Dedifferentiated amniotic fluid mesenchymal stem cell (primary cell): ENCODE results near the gene LAMC3.

ENCODE experiments used
- DNase-seq: peaks from one replicate; pipeline ENCODE4 v3.0.0-alpha.2; 2016; ENCODE audit errors: extremely low spot score

The LAMC3 gene

GRCh38 chr9:130979591-130980385 is 29.2 kb upstream of the LAMC3 start:
- no peak for DNase-seq

DNA sequence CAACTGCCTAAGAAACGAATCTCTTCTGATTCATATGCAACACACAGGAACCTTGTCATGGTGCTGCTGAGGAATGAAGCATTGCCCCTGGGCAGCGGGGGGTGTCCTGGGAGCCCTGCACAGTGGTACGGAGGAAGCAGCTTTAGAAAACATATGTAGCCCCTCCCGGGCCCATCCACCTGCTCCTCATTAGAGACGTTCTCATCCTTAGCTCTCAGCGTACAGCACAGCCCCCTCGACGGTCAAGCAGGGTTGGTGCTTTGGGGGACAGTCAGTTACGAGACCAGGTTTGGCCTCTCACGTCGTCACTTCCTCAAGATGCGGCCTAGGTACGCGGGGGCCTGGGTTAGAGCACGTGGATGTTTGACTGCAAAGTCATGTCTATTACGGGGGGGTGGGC is 28.4 kb upstream of the LAMC3 start:
- DNase-seq = no peak

DNA sequence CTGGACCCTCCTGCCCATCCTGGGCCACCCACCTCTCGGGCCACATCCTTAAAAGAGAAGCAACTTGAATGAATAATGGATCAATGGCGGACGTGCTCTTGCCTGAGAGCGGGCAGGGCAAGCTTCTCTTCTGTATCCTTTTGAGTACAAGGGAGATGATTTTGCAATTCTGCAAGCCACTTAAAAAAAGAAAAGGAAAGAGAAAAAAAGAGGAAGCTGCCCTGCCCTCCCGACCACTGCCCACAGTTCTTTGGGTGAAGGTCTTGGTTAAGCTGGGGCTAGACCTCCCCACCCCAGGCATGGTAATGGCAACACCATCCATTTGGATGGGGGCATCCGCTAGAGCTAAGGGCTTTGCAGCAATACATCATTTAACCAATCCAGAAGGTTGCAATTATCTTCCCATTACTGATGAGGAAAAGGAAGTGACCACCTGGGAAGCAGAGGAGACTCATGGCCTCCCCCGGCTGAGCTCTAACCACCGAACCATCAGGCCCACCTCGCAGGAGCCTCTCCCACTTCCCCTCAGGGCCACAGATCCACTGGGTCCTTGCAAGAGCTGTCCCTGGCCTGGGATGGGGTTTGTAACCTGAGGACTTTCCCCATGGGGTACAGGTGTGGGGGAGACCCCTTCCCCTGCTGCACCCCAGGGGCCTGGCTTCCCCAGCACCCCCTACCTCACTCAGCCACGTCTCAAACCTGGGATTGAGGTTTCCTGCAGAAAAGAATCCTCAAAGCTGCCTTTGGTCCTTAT is 27.8 kb upstream of the LAMC3 start:
- DNase-seq = no peak

GRCh38 chr9:130981756-130982137 is 27.2 kb upstream of the LAMC3 start:
- no peak for DNase-seq

DNA sequence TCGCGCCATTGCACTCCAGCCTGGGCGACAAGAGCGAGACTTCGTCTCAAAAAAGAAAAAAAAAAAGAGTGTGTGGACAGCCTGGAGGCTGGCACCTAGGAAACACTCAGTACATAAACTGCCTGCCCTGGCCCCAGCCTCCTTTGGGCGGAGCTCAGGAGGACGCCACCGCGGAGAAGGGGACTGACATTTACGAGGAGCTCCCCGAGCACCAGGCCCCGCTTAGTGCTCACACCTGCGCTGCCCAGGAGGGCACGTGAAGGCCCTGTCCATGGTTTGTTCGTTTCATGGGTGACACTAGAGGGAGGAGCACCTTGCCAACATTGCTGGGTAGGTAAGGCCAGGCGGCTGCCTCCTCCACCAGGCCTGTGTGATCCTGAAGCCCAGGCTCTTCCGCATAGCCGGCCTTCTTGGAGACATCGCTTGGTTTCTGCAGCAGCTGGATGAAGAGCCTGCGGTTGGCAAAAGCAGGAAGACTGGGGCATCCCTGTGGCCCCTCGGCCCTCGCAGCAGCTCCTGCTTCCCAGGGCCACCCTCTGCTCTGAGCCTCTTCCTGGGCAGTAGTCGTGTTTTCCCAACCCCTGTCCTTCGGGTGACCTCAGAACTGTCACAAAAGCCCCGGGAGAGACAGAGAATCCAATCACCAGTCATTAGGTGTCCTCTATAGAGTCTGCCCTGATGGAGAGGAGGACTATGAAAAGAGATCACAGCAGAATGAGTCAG is 26.2 kb upstream of the LAMC3 start:
- no peak for DNase-seq

GRCh38 chr9:130983359-130983670 is 25.7 kb upstream of the LAMC3 start:
- no peak for DNase-seq

GRCh38 chr9:130983970-130984369 is 25.0 kb upstream of the LAMC3 start:
- no peak for DNase-seq

DNA sequence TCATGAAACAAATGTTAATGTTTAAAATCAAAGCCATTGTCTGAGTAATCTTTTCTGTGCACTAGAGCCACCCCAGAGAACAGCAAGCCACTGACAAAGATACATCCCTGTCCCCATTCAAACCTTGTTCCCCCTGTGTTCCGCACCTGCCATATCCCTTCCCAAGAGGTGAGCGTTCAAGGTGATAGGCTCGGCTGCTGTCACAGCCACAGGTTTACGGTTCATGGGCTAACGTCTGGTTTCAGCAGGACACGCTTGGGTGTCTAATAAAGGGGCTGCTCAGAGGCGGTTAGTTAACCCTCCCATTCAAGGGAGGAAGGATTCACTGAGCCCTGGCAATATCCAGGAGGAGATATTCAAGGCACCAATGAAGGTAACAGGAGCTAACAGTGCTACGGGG is 24.5 kb upstream of the LAMC3 start:
- no peak for DNase-seq

DNA sequence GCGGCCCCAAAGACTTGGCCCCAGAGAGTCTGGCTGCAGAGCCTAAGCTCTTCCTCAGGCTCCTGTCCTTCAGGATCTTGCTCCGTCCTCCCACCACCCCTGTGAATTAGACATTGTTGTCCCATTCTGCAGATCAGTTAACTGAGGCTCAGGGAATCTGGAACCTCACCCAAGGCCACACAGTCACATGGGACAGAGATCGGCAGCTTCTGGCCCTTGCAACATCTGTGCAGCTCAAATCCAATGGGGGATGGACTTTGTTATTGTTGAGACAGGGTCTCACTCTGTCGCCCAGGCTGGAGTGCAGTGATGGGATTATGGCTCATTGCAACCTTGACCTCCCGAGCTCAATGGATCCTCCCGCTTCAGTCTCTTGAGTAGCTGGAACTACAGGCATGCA is 23.9 kb upstream of the LAMC3 start:
- no peak for DNase-seq

DNA sequence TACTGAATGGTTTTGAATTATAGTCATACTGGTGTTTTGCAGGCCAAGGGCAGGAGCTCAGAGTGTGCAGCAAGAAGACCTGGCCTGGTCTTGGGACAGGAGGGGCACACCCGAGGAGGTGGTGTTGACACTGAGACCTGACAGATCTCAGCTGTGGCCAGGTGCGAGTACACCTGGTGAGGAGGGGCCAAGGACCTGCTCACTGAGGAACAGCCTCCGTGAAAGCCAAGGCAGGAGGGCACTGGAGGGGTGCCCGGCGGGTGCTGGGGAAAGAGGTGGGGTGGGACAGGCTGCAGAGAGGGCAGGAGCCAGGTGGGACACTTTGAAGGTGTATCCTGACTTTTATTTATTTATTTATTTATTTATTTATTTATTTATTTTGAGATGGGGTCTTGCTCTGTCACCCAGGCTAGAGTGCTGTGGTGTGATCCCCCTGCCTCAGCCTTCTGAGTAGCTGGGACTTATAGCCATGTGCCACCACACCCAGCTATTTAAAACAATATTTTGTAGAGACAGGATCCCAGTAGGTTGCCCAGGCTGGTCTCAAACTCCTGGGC is 23.3 kb upstream of the LAMC3 start:
- no peak for DNase-seq

DNA sequence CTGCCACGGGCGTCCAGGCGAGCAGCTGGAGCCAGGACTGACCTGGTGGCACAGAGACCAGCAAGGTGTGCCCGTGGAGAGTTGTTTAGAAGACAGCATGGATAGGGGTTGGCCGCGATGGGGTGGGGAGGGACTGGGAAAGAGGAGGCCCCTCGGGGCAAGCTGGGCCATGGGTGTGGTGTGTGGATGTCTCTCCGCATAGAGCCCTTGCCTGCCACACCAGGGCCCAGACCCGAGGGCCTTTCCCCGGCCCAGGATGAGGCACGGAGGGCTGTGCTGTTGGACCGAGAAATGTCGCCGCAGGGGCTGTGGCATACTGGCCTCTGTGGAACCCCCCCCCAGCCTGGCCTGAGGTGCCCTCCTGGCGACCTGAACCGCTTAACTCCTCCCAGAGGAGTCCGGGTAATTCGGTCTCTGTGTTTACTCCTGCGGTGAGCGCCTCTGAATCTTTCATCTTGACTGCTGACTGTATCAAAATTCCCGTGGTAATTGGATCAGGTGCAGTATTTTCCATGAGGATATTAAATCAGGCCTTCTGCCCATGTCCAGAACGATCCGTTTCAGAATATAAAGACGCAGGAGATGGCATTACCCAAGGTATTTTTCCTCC is 22.5 kb upstream of the LAMC3 start:
- no peak for DNase-seq

DNA sequence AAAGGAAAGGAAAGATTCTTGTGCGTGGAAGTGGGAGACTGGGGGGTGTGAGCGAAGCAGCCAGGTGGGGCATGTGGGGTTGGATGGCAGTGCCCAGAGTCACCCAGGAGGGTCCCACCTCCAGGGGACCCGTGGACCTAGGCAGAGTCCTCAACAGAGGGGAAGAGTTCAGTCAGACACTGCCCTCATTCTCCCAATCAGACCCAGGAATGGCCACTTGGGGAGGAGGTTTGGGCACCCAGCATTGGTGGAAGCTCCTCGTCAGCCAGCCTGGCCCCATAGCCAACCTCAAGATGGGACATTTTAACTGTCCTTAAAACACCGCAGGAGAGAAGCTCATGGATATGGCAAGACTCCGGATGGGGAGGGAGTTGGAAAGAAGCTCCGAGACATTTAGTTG is 21.9 kb upstream of the LAMC3 start:
- no peak for DNase-seq

DNA sequence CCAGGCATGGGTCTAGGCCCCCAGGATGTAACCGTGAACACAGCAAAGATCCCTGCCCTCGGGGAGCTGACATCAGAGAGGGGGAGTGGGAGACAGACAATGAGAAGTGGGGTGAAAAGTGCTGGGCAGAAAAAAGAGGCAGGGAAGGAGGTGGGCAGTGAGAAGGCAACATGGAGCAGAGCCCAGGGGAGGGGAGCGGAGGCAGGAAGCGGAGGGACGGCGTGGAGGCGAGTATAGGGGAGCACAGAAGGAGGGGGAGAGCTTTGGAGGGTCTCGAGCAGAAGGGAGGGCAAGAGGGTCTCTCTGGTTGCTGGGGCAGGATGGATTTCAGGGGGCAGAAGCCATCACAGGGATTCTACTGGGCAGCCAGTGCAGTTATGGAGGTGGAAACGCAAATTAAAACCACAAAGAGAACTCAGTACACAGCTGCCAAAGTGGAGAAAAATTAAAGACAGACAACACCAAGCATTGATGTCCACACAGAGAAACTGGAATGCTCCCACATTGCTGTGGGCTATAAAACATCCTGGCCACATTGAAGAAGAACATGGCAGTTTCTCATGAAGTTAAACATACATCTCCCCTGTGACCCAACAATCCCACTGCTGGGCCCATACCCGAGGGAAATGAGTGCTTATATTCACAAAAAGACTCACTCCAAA is 21.1 kb upstream of the LAMC3 start:
- no peak for DNase-seq

- no peak for DNase-seq
Measured at GRCh38 chr9:130988400-130988747, 20.6 kb upstream of the LAMC3 start.

DNA sequence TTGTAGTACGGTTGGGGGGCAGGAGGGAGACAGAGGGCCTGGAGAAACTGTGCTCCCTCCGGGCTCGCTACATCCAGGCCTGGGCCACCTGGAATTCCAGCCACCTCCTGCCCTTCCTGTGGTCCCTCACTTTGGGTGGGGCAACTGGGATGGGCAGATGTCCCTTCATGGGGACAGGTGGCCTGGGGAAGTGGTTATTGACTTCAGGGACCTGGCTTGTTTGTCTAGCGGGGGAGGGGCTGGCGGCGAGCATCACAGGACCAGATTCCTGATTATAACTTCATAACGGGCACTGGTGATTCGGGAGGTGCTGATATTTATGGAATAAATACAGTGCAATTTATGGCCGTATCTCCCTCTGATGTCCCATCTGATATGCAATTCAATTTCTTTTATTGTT is 20.1 kb upstream of the LAMC3 start:
- DNase-seq = no peak

GRCh38 chr9:130989391-130989790 is 19.6 kb upstream of the LAMC3 start:
- DNase-seq = no peak

- DNase-seq = no peak
Measured at GRCh38 chr9:130989891-130990290, 19.1 kb upstream of the LAMC3 start.

DNA sequence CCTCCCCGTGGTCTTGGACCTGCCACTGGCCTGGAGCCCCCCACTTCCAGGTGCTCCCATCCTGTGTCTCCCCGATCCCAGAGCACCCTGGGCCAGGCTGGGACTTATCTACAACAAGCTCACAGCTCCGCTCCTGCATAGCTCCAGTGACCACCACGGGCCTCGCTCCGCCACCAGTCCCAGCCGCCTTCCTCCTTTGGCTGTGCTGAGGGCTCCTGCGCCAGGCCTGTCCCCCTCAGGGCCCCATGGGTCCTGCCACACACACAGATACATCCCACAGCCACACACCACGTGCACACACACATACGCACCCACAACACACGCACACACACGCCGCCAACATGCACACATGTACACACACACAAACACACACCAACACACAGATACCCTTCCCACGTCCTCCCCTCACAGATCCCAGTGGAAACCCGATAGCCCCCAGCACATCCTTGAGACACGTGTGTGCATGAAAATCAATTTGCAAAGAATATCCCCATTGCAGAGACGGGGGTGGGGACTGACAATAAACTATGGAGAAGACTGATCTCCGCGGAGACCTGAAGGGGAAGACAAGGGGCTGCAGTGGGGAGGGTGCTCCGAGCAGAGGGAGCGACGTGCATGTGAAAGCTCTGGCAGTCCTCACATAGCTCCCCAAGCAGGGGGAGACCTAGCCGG is 18.5 kb upstream of the LAMC3 start:
- no peak for DNase-seq

GRCh38 chr9:130990978-130991777 is 17.8 kb upstream of the LAMC3 start:
- DNase-seq = no peak
